Kidney (tissue), 14 donors: ENCODE data around the gene AIFM3. TPM values are rescaled to one million over a fixed set of nuclear protein-coding genes. Genes with fewer than 3 reads are reported as not detected.

ENCODE experiments used
- DNase-seq, 5 donors: peaks; one replicate each; pipeline ENCODE4 v3.0.0-alpha.2; 2013 to 2020
- FAIRE-seq: peaks from 2 replicates; lab custom pipeline; 2012; peaks lifted over from hg19 to GRCh38; lab: Jason Lieb, UNC
- H3K27ac ChIP-seq, 2 donors: one replicate each; pipeline ENCODE4 v1.7.0; 2013; ENCODE audit warnings: low read depth in 2 of 2, low read length in 2 of 2, inconsistent platforms in 1 of 2
- H3K27me3 ChIP-seq: one replicate; pipeline ENCODE4 v1.7.1; 2013; ENCODE audit warnings: low read length, inconsistent platforms; ENCODE audit not compliant: control insufficient read depth, insufficient read depth
- H3K36me3 ChIP-seq, 3 donors: one replicate each; pipeline versions ENCODE4 v1.7.0 to v1.7.1; 2013; ENCODE audit warnings: low read length in 3 of 3, control low read depth in 1 of 3, inconsistent platforms in 1 of 3; ENCODE audit not compliant: insufficient read depth in 3 of 3, control insufficient read depth in 2 of 3
- H3K4me1 ChIP-seq, 3 donors: one replicate each; pipeline versions ENCODE4 v1.7.0 to v1.7.1; 2013; ENCODE audit warnings: low read length in 3 of 3, inconsistent platforms in 1 of 3, low read depth in 1 of 3; ENCODE audit not compliant: control insufficient read depth in 2 of 3, insufficient read depth in 2 of 3
- H3K4me3 ChIP-seq, 3 donors: one replicate each; pipeline versions ENCODE4 v1.7.0 to v1.8.1; 2013; ENCODE audit warnings: low read length in 3 of 3, control low read depth in 1 of 3, inconsistent platforms in 1 of 3
- H3K9ac ChIP-seq, 3 donors: one replicate each; pipeline versions ENCODE4 v1.7.0 to v1.7.1; 2013; ENCODE audit warnings: low read length in 3 of 3, control low read depth in 1 of 3, inconsistent platforms in 1 of 3
- H3K9me3 ChIP-seq, 3 donors: one replicate each; pipeline versions ENCODE4 v1.7.0 to v1.7.1; 2013; ENCODE audit warnings: low read length in 3 of 3, control low read depth in 1 of 3, inconsistent platforms in 1 of 3; ENCODE audit not compliant: control insufficient read depth in 2 of 3, insufficient read depth in 1 of 3
- CTCF ChIP-seq: IDR thresholded peaks from 3 replicates; pipeline ENCODE4 v1.5.1; 2012; ENCODE audit warnings: mild to moderate bottlenecking, moderate library complexity, borderline replicate concordance; ENCODE audit not compliant: insufficient read depth; ENCODE audit errors: extremely low read depth
- intact Hi-C: fragments of 100-400 bp; cut with DNase I; formaldehyde crosslinking; loops from one replicate; pipeline ENCODE4 v1.11.1; 2022
- polyA plus RNA-seq: library from polyadenylated mRNA; stranded (reverse); fragments of 350-450 nt; fragmentation: Illumina TruSeq; extraction: RNeasy Lipid Tissue Mini Kit (QIAGEN cat#74804); gene quantifications from one replicate; pipeline ENCODE4 v1.2.3, GENCODE V29; 2014; ENCODE audit warnings: low read depth, low replicate concordance; ENCODE audit not compliant: insufficient read depth
- total RNA-seq: library from RNA; stranded (reverse); fragmentation: NEBNext Ultra II Directional; extraction: Animal tissue kit (Norgen Biotek cat#: 25700); gene quantifications from one replicate; pipeline ENCODE4 v1.2.1, GENCODE V29; 2021
- donor health status: control.
- donor health status: control.
- donor health status: control.
- donor health status: control.
- donor health status: control.
- donor health status: DM: yes; HTN: yes; CAD: no.
- donor health status: Normal renal cell carcinoma (clear cell type).

AIFM3 gene
- total and polyA plus RNA-seq, 2 donors from 2014 or later, result 3.1 to 4.4 TPM

DNA sequence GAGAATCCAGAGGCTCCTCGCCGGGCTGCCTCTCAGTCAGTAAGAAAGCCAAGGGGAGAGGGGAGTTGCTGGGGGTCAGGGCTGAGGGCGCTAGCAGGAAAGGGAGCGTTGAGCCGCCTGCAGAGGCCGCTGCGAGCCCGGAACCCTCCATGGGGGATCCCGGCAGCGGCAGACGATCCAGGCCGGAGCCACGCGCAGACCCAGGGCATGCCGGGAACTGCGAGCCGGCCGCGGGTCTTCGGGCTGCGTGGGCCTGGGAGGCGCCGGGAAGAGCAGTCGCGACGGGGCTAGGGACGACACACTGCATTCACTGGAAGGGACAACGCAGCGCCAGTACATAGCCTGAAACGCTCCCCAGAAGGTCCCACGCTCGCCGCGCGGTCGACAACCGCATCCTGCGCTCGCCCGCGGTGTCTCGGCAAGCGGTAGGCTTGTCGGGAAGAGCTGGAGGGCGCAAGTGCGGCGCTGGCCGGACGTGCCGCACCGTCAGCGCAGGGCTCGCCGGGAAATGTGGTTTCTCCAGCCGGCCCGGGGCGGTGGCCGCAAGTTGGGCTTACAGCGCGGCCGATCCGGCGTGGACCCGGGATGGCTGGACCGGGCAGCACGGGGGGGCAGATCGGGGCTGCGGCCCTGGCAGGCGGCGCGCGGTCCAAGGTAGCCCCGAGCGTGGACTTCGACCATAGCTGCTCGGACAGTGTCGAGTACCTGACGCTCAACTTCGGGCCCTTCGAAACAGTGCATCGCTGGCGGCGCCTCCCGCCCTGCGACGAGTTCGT, 14.9 kb downstream of the AIFM3 start, which contains the start of gene LZTR1:
TSS of gene LZTR1 (plus strand) at position 511 of the 776 bp plus-strand sequence. CDS start at position 586, 75 bp downstream.
- TF ChIP-seq CTCF, result peak; percentile 32
- peak within 1 kb of the TSS; percentile 64 to 89 (median 67) for H3K9ac ChIP-seq
- H3K9me3 ChIP-seq, result no peaks in the 10 kb centered on the region
- H3K36me3 ChIP-seq, result peaks cover 0 to 5% (median 2%) of the 10 kb centered on the region in 3 donors
- H3K27ac ChIP-seq, result peak within 1 kb of the TSS; percentile 75 to 89
- FAIRE-seq, result no peak
- H3K4me1 ChIP-seq, result peaks cover 0 to 29% (median 27%) of the 10 kb centered on the region in 3 donors
- no peaks in the 10 kb centered on the region for H3K27me3 ChIP-seq
- H3K4me3 ChIP-seq, result peak within 1 kb of the TSS; percentile 78 to 83 (median 81)
- peak; percentile 86 to 95 (median 91) for DNase-seq
- intact Hi-C loops, result no loop called here

DNA sequence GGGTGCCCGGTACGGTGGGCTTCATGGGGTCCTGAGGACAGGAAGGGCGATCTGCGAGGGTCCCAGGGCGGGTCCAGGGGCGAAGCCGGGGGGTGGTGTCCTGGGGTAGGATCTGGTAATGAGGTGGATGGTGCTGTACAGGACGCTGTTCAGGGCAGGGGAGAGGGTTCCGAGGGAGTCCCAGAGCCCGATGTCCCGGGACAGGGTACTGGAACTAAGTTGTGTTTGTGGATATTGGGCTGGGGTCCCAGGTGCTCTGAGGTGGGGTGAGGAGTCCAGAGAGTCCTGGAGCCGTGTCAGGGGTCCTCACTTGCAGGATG, 15.5 kb downstream of the AIFM3 start:
- no peaks in the 10 kb centered on the region for H3K27me3 ChIP-seq
- DNase-seq, result no peak
- FAIRE-seq, result no peak
- intact Hi-C loops, result no loop called here
- peak overlapping the region; percentile 45 to 89 (median 63) for H3K9ac ChIP-seq
- no peaks in the 10 kb centered on the region for H3K9me3 ChIP-seq
- H3K4me1 ChIP-seq, result peaks cover 0 to 29% (median 27%) of the 10 kb centered on the region in 3 donors
- no peak for TF ChIP-seq CTCF
- H3K4me3 ChIP-seq, result peak overlapping the region; percentile 78 to 83 (median 81)
- peak overlapping the region in 1 of 2 donors; percentile 75 for H3K27ac ChIP-seq
- H3K36me3 ChIP-seq, result peaks cover 0 to 5% (median 2%) of the 10 kb centered on the region in 3 donors

DNA sequence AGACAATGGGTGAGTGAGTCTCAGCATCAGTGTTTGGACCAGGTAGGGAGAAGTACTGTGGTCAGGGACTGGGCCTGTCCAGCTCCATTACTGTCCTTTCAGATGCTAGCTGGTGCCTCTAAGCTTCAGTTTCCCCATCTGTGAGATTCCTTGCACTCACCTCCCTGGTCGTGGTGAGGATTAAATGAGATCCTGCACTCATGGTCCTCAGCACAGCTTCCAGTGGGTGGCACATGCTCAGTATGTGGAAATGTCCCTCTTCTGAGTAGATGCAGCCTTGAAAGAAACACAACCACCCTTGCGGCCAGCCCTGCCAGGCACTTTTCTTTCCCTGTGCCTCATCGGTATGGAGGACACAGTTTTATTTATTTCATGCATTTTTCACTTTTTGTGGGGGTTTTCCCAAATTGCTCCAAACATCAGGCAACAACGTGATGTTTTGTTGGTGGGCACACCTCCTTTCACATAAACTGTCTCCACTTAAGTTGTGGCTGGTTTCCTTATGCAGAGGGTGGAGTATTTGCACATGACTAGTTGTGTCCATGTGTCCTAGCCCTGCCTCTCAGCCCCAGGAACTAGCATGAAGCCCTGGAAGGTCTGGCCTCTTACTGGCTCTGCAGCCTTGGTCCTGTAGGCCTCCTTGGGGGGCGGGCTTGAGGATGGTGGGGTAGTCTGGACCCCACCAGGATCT, 16.2 kb downstream of the AIFM3 start:
- Histone ChIP-seq H3K36me3 (peaks cover 0 to 5% (median 2%) of the 10 kb centered on the region in 3 donors), H3K9ac (peak overlapping the region; percentile 45 to 89 (median 63)), H3K4me1 (peaks cover 0 to 29% (median 27%) of the 10 kb centered on the region in 3 donors), H3K4me3 (peak overlapping the region; percentile 78 to 83 (median 81)), H3K9me3 (no peaks in the 10 kb centered on the region), H3K27me3 (no peaks in the 10 kb centered on the region), H3K27ac (no peak overlapping the region)
- FAIRE-seq (no peak), DNase-seq (no peak)
- no peak for TF ChIP-seq CTCF
- intact Hi-C loops, result no loop called here
